GM12801 (cell line): ENCODE data around the gene HES1.

ENCODE experiments used
- CTCF ChIP-seq: IDR thresholded peaks from one replicate; pipeline ENCODE4 v1.5.1; 2011; ENCODE audit warnings: control low read depth; ENCODE audit not compliant: insufficient read length; ENCODE audit errors: extremely low read depth

HES1 gene

GRCh38 chr3:194165271-194166018 is 29.5 kb downstream of the HES1 start:
- no peak for TF ChIP-seq CTCF

GRCh38 chr3:194166682-194167479 is 30.9 kb downstream of the HES1 start:
- no peak for TF ChIP-seq CTCF

- no peak for TF ChIP-seq CTCF
Observed at GRCh38 chr3:194167480-194168282, 31.7 kb downstream of the HES1 start.

GRCh38 chr3:194168994-194169393 is 33.0 kb downstream of the HES1 start:
- TF ChIP-seq CTCF: no peak

GRCh38 chr3:194169595-194169994 is 33.6 kb downstream of the HES1 start:
- TF ChIP-seq CTCF: no peak

- no peak for TF ChIP-seq CTCF
Observed at GRCh38 chr3:194170793-194171192, 34.8 kb downstream of the HES1 start.

GRCh38 chr3:194174406-194174805 is 38.5 kb downstream of the HES1 start:
- TF ChIP-seq CTCF: no peak
